ENCODE data around the gene ISCA2. TPM values are rescaled to one million over a fixed set of nuclear protein-coding genes. Genes with fewer than 3 reads are reported as not detected.
A peak's percentile ranks its signal among the peaks of the same experiment; 100 is the strongest.

Gene ISCA2
- total and polyA plus RNA-seq, 11 donors, result 10.8 to 45.8 (median 35.5) TPM

- H3K27ac ChIP-seq, result no peak overlapping the region
Measured at GRCh38 chr14:74543771-74544438, 50.3 kb downstream of the ISCA2 start.

DNA sequence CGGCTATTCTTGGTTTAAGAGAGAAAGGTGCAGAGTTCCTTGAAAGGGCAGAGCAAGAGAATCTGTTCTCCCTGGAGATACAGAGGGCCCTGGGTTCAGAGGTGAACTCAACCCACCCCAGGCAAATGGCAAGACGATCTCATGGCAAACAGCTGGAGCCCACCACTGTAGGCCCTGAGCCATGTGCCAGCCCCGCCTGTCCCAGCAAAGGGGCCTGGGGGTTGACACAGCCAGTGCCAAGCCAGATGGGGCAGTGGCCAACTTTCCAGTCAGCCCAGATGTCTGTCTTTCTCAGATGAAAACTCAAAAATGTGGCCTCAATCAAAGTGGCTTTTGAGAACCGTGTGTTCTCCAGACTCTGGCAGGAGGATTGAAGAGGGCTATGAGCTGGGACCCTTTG, 51.8 kb downstream of the ISCA2 start:
- Histone ChIP-seq H3K4me1 (peaks cover 0 to 24% (median 15%) of the 10 kb centered on the region in 12 donors), H3K27ac (no peak overlapping the region), H3K36me3 (peaks cover 0 to 39% (median 0%) of the 10 kb centered on the region in 9 donors), H3K4me3 (no peak overlapping the region), H3K9me3 (no peaks in the 10 kb centered on the region), H3K27me3 (no peaks in the 10 kb centered on the region)
- 81 to 91% (median 84%) methylated on average over 4 of the region's 4 CpGs for WGBS, 4 donors
- DNase-seq, result peak in 1 of 5 donors; percentile 57
- TF ChIP-seq, protein P1, sequence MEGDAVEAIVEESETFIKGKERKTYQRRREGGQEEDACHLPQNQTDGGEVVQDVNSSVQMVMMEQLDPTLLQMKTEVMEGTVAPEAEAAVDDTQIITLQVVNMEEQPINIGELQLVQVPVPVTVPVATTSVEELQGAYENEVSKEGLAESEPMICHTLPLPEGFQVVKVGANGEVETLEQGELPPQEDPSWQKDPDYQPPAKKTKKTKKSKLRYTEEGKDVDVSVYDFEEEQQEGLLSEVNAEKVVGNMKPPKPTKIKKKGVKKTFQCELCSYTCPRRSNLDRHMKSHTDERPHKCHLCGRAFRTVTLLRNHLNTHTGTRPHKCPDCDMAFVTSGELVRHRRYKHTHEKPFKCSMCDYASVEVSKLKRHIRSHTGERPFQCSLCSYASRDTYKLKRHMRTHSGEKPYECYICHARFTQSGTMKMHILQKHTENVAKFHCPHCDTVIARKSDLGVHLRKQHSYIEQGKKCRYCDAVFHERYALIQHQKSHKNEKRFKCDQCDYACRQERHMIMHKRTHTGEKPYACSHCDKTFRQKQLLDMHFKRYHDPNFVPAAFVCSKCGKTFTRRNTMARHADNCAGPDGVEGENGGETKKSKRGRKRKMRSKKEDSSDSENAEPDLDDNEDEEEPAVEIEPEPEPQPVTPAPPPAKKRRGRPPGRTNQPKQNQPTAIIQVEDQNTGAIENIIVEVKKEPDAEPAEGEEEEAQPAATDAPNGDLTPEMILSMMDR (IDR thresholded peaks at IDR 0.05), result no peak
- no peak for TF ChIP-seq POLR2A (IDR thresholded peaks at IDR 0.05)
- ATAC-seq, result no peak
- intact Hi-C loops (cut with DNase I), result no loop called here

More at GRCh38 chr14:74543771-74544438, 50.3 kb downstream of the ISCA2 start:
- ATAC-seq (no peak), DNase-seq (peak in 2 of 5 donors; percentile 10 to 32)
- no peak for TF ChIP-seq POLR2A (IDR thresholded peaks at IDR 0.05)
- TF ChIP-seq, protein P1 (IDR thresholded peaks at IDR 0.05), result no peak
- intact Hi-C loops (cut with DNase I), result no loop called here
- H3K4me3 ChIP-seq, result no peak overlapping the region
- H3K27me3 ChIP-seq, result no peaks in the 10 kb centered on the region
- peaks cover 0 to 41% (median 0%) of the 10 kb centered on the region in 9 donors for H3K36me3 ChIP-seq
- whole genome bisulfite sequencing, 4 donors, result 85 to 96% (median 87%) methylated on average over 5 of the region's 5 CpGs
- H3K4me1 ChIP-seq, result peaks cover 0 to 17% (median 9%) of the 10 kb centered on the region in 12 donors
- H3K9me3 ChIP-seq, result no peaks in the 10 kb centered on the region

GRCh38 chr14:74546416-74546815, 52.9 kb downstream of the ISCA2 start:
- TF ChIP-seq, protein P1 (IDR thresholded peaks at IDR 0.05), result no peak
- TF ChIP-seq POLR2A (IDR thresholded peaks at IDR 0.05), result no peak
- Histone ChIP-seq H3K4me3 (no peak overlapping the region), H3K27ac (no peak overlapping the region), H3K27me3 (no peaks in the 10 kb centered on the region), H3K9me3 (no peaks in the 10 kb centered on the region), H3K36me3 (peaks cover 0 to 47% (median 5%) of the 10 kb centered on the region in 9 donors), H3K4me1 (peaks cover 0 to 31% (median 17%) of the 10 kb centered on the region in 12 donors)
- ATAC-seq (no peak), DNase-seq (peak in 1 of 5 donors; percentile 55)
- WGBS, 4 donors, result 74 to 81% (median 76%) methylated on average over 11 of the region's 11 CpGs
- intact Hi-C loops (cut with DNase I), result no loop called here

Other genes with a start within 250 kb of the ISCA2 start
- 10 to 100 TPM; 11.2 to 42.9 (median 22.3) TPM for gene ABCD4, start 190.8 kb upstream of the ISCA2 start, total RNA-seq
- gene ABCD4, start 190.8 kb upstream of the ISCA2 start, polyA plus RNA-seq, result 10 to 100 TPM; 16.0 to 33.0 TPM
- not detected for gene VRTN, start 145.3 kb upstream of the ISCA2 start, total RNA-seq
- not detected for gene VRTN, start 145.3 kb upstream of the ISCA2 start, polyA plus RNA-seq
- gene SYNDIG1L, start 67.6 kb upstream of the ISCA2 start, total RNA-seq, result under 1 TPM in 4 of 9 donors, not detected in 5; 0.09 to 0.32 (median 0.14) TPM
- under 1 TPM in 1 of 2 donors, not detected in 1; 0.06 TPM for gene SYNDIG1L, start 67.6 kb upstream of the ISCA2 start, polyA plus RNA-seq
- gene NPC2, start 460 bp upstream of the ISCA2 start, total RNA-seq, result 100 to 1,000 TPM in 7 of 9 donors, 10 to 100 TPM in 2; 69.4 to 374 (median 135) TPM
- 100 to 1,000 TPM; 126 to 145 TPM for gene NPC2, start 460 bp upstream of the ISCA2 start, polyA plus RNA-seq
- gene LTBP2, start 118.5 kb downstream of the ISCA2 start, total RNA-seq, result 10 to 100 TPM; 19.1 to 69.1 (median 36.1) TPM
- gene LTBP2, start 118.5 kb downstream of the ISCA2 start, polyA plus RNA-seq, result 1 to 10 TPM; 4.0 to 8.4 TPM
- 10 to 100 TPM; 17.1 to 30.9 (median 22.4) TPM for gene AREL1, start 219.3 kb downstream of the ISCA2 start, total RNA-seq
- 10 to 100 TPM in 1 of 2 donors, 1 to 10 TPM in 1; 7.8 to 17.8 TPM for gene AREL1, start 219.3 kb downstream of the ISCA2 start, polyA plus RNA-seq
- gene FCF1, start 219.4 kb downstream of the ISCA2 start, total RNA-seq, result 10 to 100 TPM; 12.3 to 44.6 (median 36.7) TPM
- gene FCF1, start 219.4 kb downstream of the ISCA2 start, polyA plus RNA-seq, result 10 to 100 TPM in 1 of 2 donors, 1 to 10 TPM in 1; 4.3 to 46.2 TPM

Measured in heart left ventricle (tissue), 16 donors.